ENCODE results near the gene SCRN1.

DNA sequence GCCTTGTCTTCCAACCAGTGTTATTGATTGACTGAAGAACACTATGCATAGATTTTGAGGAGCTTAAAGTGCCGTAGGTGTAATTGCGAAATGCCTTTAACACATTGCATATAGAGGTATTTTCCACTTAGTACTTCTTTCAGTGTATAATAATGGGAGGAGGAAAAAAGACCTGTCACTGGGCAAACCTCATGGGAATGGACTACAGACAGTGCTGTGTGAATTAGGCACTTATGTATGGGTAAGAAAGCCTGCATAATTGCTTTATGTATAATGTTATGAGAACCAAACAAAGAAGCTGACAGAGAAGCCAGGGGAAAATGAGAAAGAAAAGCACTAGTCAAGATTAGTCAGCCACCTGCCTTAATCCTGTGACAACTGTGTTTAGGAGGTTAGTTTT, 12.4 kb upstream of the SCRN1 start:
- TF ChIP-seq, protein P1, sequence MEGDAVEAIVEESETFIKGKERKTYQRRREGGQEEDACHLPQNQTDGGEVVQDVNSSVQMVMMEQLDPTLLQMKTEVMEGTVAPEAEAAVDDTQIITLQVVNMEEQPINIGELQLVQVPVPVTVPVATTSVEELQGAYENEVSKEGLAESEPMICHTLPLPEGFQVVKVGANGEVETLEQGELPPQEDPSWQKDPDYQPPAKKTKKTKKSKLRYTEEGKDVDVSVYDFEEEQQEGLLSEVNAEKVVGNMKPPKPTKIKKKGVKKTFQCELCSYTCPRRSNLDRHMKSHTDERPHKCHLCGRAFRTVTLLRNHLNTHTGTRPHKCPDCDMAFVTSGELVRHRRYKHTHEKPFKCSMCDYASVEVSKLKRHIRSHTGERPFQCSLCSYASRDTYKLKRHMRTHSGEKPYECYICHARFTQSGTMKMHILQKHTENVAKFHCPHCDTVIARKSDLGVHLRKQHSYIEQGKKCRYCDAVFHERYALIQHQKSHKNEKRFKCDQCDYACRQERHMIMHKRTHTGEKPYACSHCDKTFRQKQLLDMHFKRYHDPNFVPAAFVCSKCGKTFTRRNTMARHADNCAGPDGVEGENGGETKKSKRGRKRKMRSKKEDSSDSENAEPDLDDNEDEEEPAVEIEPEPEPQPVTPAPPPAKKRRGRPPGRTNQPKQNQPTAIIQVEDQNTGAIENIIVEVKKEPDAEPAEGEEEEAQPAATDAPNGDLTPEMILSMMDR (IDR thresholded peaks at IDR 0.05; ENCODE audit: poor library complexity), result no peak
- TF ChIP-seq EZH2 (IDR thresholded peaks at IDR 0.05; ENCODE audit: borderline replicate concordance) (no peak), EZH2phosphoT487 (IDR thresholded peaks at IDR 0.05; ENCODE audit: low read depth, severe bottlenecking, unreplicated experiment) (no peak)

All from hepatocyte (in vitro differentiated cells).